HCT116 (cell line): Measurements from ENCODE around the gene USH1G. TPM values are rescaled to one million over a fixed set of nuclear protein-coding genes. Genes with fewer than 3 reads are reported as not detected.
A peak's percentile ranks its signal among the peaks of the same experiment; 100 is the strongest.

Experiments used
- ATAC-seq: fragments of 200-7000 bp; cut with Tn5 transposase; 2 replicates; pipeline ENCODE4 v1.9.1; 2020; ENCODE audit warnings: mild to moderate bottlenecking, moderate library complexity
- BruUV-seq: library from RNA; stranded (reverse); fragments of 400-500 nt; replicated peaks from 2 replicates; lab custom pipeline; 2021; lab: Mats Ljungman, UMichigan
- CTCF ChIA-PET: fragments of 300-600 bp; sonication (Branson Sonifier 250); formaldehyde crosslinking; loops from one replicate; lab custom pipeline; 2021; ENCODE audit warnings: antibody characterized with exemption; lab: Charles Lee
- POLR2A ChIA-PET: fragments of 300-600, 350-600 bp; sonication (Branson Sonifier 250); formaldehyde crosslinking; loops from one replicate; lab custom pipeline; 2021; ENCODE audit warnings: antibody characterized with exemption; lab: Charles Lee
- RAD21 ChIA-PET, 2 experiments: fragments of 300-600 bp; sonication (Branson Sonifier 250); formaldehyde crosslinking; loops; one replicate each; lab custom pipeline; 2023; ENCODE audit warnings: low total read pairs in 2 of 2; ENCODE audit not compliant: uncharacterized antibody in 2 of 2, unreplicated experiment in 2 of 2, low non-redundant PET in 1 of 2; lab: Charles Lee
- DNase-seq: peaks from one replicate; pipeline ENCODE4 v3.0.0-alpha.2; 2010; ENCODE audit warnings: low read depth, low spot score
- H2AFZ ChIP-seq: fragments of 200-600 bp; shearing (Covaris generic), sonication (generic); 2 replicates; pipeline ENCODE4 v1.6.1; 2017; ENCODE audit warnings: low read depth, mixed run types, mixed read lengths, antibody characterized with exemption, low read length; ENCODE audit not compliant: poor library complexity, severe bottlenecking
- H3K27ac ChIP-seq: 2 replicates; pipeline ENCODE4 v1.5.1; 2012; ENCODE audit warnings: low read depth, low read length
- H3K27me3 ChIP-seq: fragments of 200-600 bp; sonication (generic); 2 replicates; pipeline ENCODE4 v1.6.1; 2016; ENCODE audit warnings: mixed run types, low read length, mixed read lengths; ENCODE audit not compliant: insufficient read depth
- H3K36me3 ChIP-seq, 2 experiments: fragments of 200-500 bp in 1 of 2; fragments of 200-600 bp in 1 of 2; sonication (Bioruptor generic) in 1 of 2; sonication (generic) in 1 of 2; 2 replicates each; pipeline versions ENCODE4 v1.5.1 to v1.6.1; 2014 to 2016; ENCODE audit warnings: low read length in 2 of 2, inconsistent platforms in 1 of 2, mixed read lengths in 1 of 2, mixed run types in 1 of 2; ENCODE audit not compliant: insufficient read depth in 2 of 2, control insufficient read depth in 1 of 2
- H3K4me1 ChIP-seq, 2 experiments: fragments of 200-600 bp in 1 of 2; sonication (generic) in 1 of 2; 2 replicates each; pipeline versions ENCODE4 v1.5.1 to v1.6.1; 2012 to 2017; ENCODE audit warnings: low read length in 2 of 2, inconsistent platforms in 1 of 2, mild to moderate bottlenecking in 1 of 2, mixed read lengths in 1 of 2, mixed run types in 1 of 2, moderate library complexity in 1 of 2; ENCODE audit not compliant: insufficient read depth in 2 of 2, control insufficient read depth in 1 of 2
- H3K4me2 ChIP-seq: fragments of 200-600 bp; sonication (generic); 2 replicates; pipeline ENCODE4 v1.6.1; 2017; ENCODE audit warnings: mixed run types, low read length, mixed read lengths
- H3K4me3 ChIP-seq, 2 experiments: fragments of 200-600 bp in 1 of 2; sonication (generic) in 1 of 2; replicated peaks in 1 of 2; 2 replicates each; pipeline ENCODE4 v1.5.1; 2011 to 2016; ENCODE audit warnings: low read length in 2 of 2, control low read depth in 1 of 2, low read depth in 1 of 2, mild to moderate bottlenecking in 1 of 2, mixed read lengths in 1 of 2, mixed run types in 1 of 2
- H3K79me2 ChIP-seq: fragments of 200-600 bp; sonication (generic); 2 replicates; pipeline ENCODE4 v1.6.1; 2017; ENCODE audit warnings: mild to moderate bottlenecking, mixed run types, low read length, moderate library complexity, mixed read lengths; ENCODE audit not compliant: insufficient read depth
- H3K9ac ChIP-seq: fragments of 200-600 bp; sonication (generic); 2 replicates; pipeline ENCODE4 v1.6.1; 2016; ENCODE audit warnings: low read length, mixed read lengths
- H3K9me2 ChIP-seq: fragments of 200-600 bp; sonication (generic), shearing (Covaris generic); 2 replicates; pipeline ENCODE4 v1.6.1; 2017; ENCODE audit warnings: mixed run types, mild to moderate bottlenecking, moderate library complexity; ENCODE audit not compliant: insufficient read depth
- H3K9me3 ChIP-seq, 2 experiments: fragments of 200-500 bp in 1 of 2; fragments of 200-600 bp in 1 of 2; sonication (Bioruptor generic) in 1 of 2; sonication (generic) in 1 of 2; 2 replicates each; pipeline ENCODE4 v1.6.1; 2014 to 2017; ENCODE audit warnings: low read length in 2 of 2, mixed read lengths in 2 of 2, inconsistent platforms in 1 of 2, low read depth in 1 of 2, mild to moderate bottlenecking in 1 of 2, mixed run types in 1 of 2, moderate library complexity in 1 of 2; ENCODE audit not compliant: control insufficient read depth in 1 of 2, insufficient read depth in 1 of 2
- H4K20me1 ChIP-seq: fragments of 200-600 bp; sonication (generic), shearing (Covaris generic); 2 replicates; pipeline ENCODE4 v1.6.1; 2017; ENCODE audit warnings: mixed run types, mild to moderate bottlenecking, moderate library complexity; ENCODE audit not compliant: insufficient read depth
- CEBPB ChIP-seq: IDR thresholded peaks from 2 replicates; pipeline ENCODE4 v1.6.1; 2012; ENCODE audit warnings: low read depth
- EGR1 ChIP-seq: IDR thresholded peaks from 2 replicates; pipeline ENCODE4 v1.6.1; 2012; ENCODE audit warnings: low read depth
- EZH2phosphoT487 ChIP-seq: fragments of 200-600 bp; IDR thresholded peaks from 2 replicates; pipeline ENCODE4 v1.6.1; 2018; ENCODE audit warnings: antibody characterized with exemption, borderline replicate concordance
- RAD21 ChIP-seq: IDR thresholded peaks from 2 replicates; pipeline ENCODE4 v1.6.1; 2012; ENCODE audit warnings: low read depth, mild to moderate bottlenecking
- TCF7L2 ChIP-seq: IDR thresholded peaks from 2 replicates; pipeline ENCODE4 v1.7.0; 2011; ENCODE audit warnings: borderline replicate concordance, inconsistent platforms; ENCODE audit not compliant: insufficient read depth, insufficient read length; ENCODE audit errors: extremely low read depth
- YY1 ChIP-seq: IDR thresholded peaks from 2 replicates; pipeline ENCODE4 v1.6.1; 2011; ENCODE audit warnings: low read length, low read depth, moderate library complexity, mild to moderate bottlenecking; ENCODE audit not compliant: insufficient replicate concordance; ENCODE audit errors: extremely low read depth
- ZFX ChIP-seq: fragments of 450-650 bp; IDR thresholded peaks from 2 replicates; pipeline ENCODE4 v1.6.1; 2017
- intact Hi-C: fragments of 100-400 bp; cut with micrococcal nuclease; formaldehyde crosslinking; loops from 2 replicates; pipeline ENCODE4 v1.10.0; 2022
- total RNA-seq: library from RNA; stranded (reverse); gene quantifications from one replicate; pipeline ENCODE4 v1.2.1, GENCODE V29; 2021; ENCODE audit not compliant: unreplicated experiment
- TF ChIP-seq, protein P1 (sequence below): IDR thresholded peaks from 2 replicates; pipeline ENCODE4 v1.6.1; 2011; ENCODE audit warnings: mild to moderate bottlenecking, low read length, moderate library complexity; ENCODE audit not compliant: insufficient replicate concordance; ENCODE audit errors: extremely low read depth
- TF ChIP-seq, protein P2 (sequence below): IDR thresholded peaks from 2 replicates; pipeline ENCODE4 v1.6.1; 2012
- TF ChIP-seq, protein P3 (sequence below): IDR thresholded peaks from 2 replicates; pipeline ENCODE4 v1.6.1; 2012
- TF ChIP-seq, protein P4 (sequence below): IDR thresholded peaks from 2 replicates; pipeline ENCODE4 v1.6.1; 2012; ENCODE audit warnings: low read depth

USH1G gene
- total RNA-seq, 1 experiment from 2014 or later = 3.1 TPM

DNA sequence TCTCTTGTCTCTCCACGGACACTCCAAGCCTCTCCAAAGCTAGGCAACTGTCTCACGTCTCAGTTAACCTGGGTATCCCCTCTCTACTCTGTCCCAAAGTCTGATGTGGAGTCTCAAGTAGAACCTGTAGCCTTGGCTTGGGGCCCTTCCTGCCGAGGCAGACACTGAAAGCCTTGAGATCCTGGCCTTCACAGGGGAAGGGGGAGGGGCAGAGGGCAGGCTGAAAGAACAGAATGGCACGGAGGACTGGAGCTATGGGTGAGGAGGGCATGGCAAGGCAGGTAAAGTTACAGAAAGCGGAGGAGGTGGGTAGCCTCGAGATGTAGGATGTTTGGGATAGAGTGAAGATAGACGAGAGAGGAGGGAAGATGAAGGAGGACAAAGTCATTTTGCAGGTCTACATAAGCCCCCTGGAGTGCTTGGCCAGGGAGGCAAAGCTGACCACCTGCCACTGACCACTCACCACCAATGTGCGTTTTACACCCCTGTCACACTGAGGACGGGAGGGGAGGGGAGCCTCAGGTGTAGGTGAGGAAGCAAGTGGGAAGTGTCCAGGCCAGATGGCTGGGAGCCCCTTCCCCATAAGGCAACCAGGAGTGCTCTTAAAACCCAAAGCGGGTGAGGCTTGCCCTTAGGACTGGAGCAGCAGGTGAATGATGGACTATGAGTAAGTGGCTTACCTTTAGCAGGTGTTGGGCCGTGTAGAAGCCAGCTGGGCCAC, 51.5 kb downstream of the USH1G start:
- TF ChIP-seq EZH2phosphoT487 (no peak), RAD21 (no peak), ZFX (no peak), CEBPB (no peak), YY1 (no peak), EGR1 (no peak), TCF7L2 (no peak)
- TF ChIP-seq, protein P1, sequence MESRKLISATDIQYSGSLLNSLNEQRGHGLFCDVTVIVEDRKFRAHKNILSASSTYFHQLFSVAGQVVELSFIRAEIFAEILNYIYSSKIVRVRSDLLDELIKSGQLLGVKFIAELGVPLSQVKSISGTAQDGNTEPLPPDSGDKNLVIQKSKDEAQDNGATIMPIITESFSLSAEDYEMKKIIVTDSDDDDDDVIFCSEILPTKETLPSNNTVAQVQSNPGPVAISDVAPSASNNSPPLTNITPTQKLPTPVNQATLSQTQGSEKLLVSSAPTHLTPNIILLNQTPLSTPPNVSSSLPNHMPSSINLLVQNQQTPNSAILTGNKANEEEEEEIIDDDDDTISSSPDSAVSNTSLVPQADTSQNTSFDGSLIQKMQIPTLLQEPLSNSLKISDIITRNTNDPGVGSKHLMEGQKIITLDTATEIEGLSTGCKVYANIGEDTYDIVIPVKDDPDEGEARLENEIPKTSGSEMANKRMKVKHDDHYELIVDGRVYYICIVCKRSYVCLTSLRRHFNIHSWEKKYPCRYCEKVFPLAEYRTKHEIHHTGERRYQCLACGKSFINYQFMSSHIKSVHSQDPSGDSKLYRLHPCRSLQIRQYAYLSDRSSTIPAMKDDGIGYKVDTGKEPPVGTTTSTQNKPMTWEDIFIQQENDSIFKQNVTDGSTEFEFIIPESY = no peak
- TF ChIP-seq, protein P2, sequence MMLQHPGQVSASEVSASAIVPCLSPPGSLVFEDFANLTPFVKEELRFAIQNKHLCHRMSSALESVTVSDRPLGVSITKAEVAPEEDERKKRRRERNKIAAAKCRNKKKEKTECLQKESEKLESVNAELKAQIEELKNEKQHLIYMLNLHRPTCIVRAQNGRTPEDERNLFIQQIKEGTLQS = no peak
- TF ChIP-seq, protein P3, sequence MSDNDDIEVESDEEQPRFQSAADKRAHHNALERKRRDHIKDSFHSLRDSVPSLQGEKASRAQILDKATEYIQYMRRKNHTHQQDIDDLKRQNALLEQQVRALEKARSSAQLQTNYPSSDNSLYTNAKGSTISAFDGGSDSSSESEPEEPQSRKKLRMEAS = no peak
- TF ChIP-seq, protein P4, sequence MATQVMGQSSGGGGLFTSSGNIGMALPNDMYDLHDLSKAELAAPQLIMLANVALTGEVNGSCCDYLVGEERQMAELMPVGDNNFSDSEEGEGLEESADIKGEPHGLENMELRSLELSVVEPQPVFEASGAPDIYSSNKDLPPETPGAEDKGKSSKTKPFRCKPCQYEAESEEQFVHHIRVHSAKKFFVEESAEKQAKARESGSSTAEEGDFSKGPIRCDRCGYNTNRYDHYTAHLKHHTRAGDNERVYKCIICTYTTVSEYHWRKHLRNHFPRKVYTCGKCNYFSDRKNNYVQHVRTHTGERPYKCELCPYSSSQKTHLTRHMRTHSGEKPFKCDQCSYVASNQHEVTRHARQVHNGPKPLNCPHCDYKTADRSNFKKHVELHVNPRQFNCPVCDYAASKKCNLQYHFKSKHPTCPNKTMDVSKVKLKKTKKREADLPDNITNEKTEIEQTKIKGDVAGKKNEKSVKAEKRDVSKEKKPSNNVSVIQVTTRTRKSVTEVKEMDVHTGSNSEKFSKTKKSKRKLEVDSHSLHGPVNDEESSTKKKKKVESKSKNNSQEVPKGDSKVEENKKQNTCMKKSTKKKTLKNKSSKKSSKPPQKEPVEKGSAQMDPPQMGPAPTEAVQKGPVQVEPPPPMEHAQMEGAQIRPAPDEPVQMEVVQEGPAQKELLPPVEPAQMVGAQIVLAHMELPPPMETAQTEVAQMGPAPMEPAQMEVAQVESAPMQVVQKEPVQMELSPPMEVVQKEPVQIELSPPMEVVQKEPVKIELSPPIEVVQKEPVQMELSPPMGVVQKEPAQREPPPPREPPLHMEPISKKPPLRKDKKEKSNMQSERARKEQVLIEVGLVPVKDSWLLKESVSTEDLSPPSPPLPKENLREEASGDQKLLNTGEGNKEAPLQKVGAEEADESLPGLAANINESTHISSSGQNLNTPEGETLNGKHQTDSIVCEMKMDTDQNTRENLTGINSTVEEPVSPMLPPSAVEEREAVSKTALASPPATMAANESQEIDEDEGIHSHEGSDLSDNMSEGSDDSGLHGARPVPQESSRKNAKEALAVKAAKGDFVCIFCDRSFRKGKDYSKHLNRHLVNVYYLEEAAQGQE = no peak
- ATAC-seq (no peak), DNase-seq (no peak)
- no peaks in the 10 kb centered on the region for H3K36me3 ChIP-seq
- H3K27me3 ChIP-seq = no peaks in the 10 kb centered on the region
- intact Hi-C loops = loop anchor here (5.0 kb wide), 3 partner anchors 86 to 161 kb away; partner anchors contain the start of gene NAT9
- no TSS peak for BruUV-seq
- no peaks in the 10 kb centered on the region for H4K20me1 ChIP-seq
- POLR2A ChIA-PET = interaction anchor here (0.7 to 2.0 kb wide), 2 partner anchors 24 to 234 kb away, joined by 3 to 10 read pairs; no protein-coding TSS in a partner anchor
- H3K9me3 ChIP-seq = no peaks in the 10 kb centered on the region
- H3K9me2 ChIP-seq = no peaks in the 10 kb centered on the region
- H3K4me1 ChIP-seq = peaks cover 14 to 38% of the 10 kb centered on the region in 2 experiments
- H3K9ac ChIP-seq = peak overlapping the region; percentile 90
- peaks cover 12% of the 10 kb centered on the region for H3K79me2 ChIP-seq
- RAD21 ChIA-PET = no interaction called here
- peak overlapping the region; percentile 99 for H3K4me2 ChIP-seq
- H3K4me3 ChIP-seq = peak overlapping the region; percentile 87 to 96
- CTCF ChIA-PET = interaction anchor here (1.7 to 3.1 kb wide), 2 partner anchors 10 to 90 kb away, joined by 4 to 21 read pairs; no protein-coding TSS in a partner anchor
- no peak overlapping the region for H2AFZ ChIP-seq
- H3K27ac ChIP-seq = no peak overlapping the region
